Kidney (tissue), 14 donors: ENCODE results near the gene CA5B. TPM values are rescaled to one million over a fixed set of nuclear protein-coding genes. Genes with fewer than 3 reads are reported as not detected.

Experiments used
- DNase-seq, 5 donors: peaks; one replicate each; pipeline ENCODE4 v3.0.0-alpha.2; 2013 to 2020
- FAIRE-seq: peaks from 2 replicates; lab custom pipeline; 2012; peaks lifted over from hg19 to GRCh38; lab: Jason Lieb, UNC
- H3K27ac ChIP-seq, 2 donors: one replicate each; pipeline ENCODE4 v1.7.0; 2013; ENCODE audit warnings: low read depth in 2 of 2, low read length in 2 of 2, inconsistent platforms in 1 of 2
- H3K27me3 ChIP-seq: one replicate; pipeline ENCODE4 v1.7.1; 2013; ENCODE audit warnings: low read length, inconsistent platforms; ENCODE audit not compliant: control insufficient read depth, insufficient read depth
- H3K36me3 ChIP-seq, 3 donors: one replicate each; pipeline versions ENCODE4 v1.7.0 to v1.7.1; 2013; ENCODE audit warnings: low read length in 3 of 3, control low read depth in 1 of 3, inconsistent platforms in 1 of 3; ENCODE audit not compliant: insufficient read depth in 3 of 3, control insufficient read depth in 2 of 3
- H3K4me1 ChIP-seq, 3 donors: one replicate each; pipeline versions ENCODE4 v1.7.0 to v1.7.1; 2013; ENCODE audit warnings: low read length in 3 of 3, inconsistent platforms in 1 of 3, low read depth in 1 of 3; ENCODE audit not compliant: control insufficient read depth in 2 of 3, insufficient read depth in 2 of 3
- H3K4me3 ChIP-seq, 3 donors: one replicate each; pipeline versions ENCODE4 v1.7.0 to v1.8.1; 2013; ENCODE audit warnings: low read length in 3 of 3, control low read depth in 1 of 3, inconsistent platforms in 1 of 3
- H3K9ac ChIP-seq, 3 donors: one replicate each; pipeline versions ENCODE4 v1.7.0 to v1.7.1; 2013; ENCODE audit warnings: low read length in 3 of 3, control low read depth in 1 of 3, inconsistent platforms in 1 of 3
- H3K9me3 ChIP-seq, 3 donors: one replicate each; pipeline versions ENCODE4 v1.7.0 to v1.7.1; 2013; ENCODE audit warnings: low read length in 3 of 3, control low read depth in 1 of 3, inconsistent platforms in 1 of 3; ENCODE audit not compliant: control insufficient read depth in 2 of 3, insufficient read depth in 1 of 3
- intact Hi-C: fragments of 100-400 bp; cut with DNase I; formaldehyde crosslinking; loops from one replicate; pipeline ENCODE4 v1.11.1; 2022
- polyA plus RNA-seq: library from polyadenylated mRNA; stranded (reverse); fragments of 350-450 nt; fragmentation: Illumina TruSeq; extraction: RNeasy Lipid Tissue Mini Kit (QIAGEN cat#74804); gene quantifications from one replicate; pipeline ENCODE4 v1.2.3, GENCODE V29; 2014; ENCODE audit warnings: low read depth, low replicate concordance; ENCODE audit not compliant: insufficient read depth
- total RNA-seq: library from RNA; stranded (reverse); fragmentation: NEBNext Ultra II Directional; extraction: Animal tissue kit (Norgen Biotek cat#: 25700); gene quantifications from one replicate; pipeline ENCODE4 v1.2.1, GENCODE V29; 2021
- TF ChIP-seq, protein P1 (sequence below): IDR thresholded peaks from 3 replicates; pipeline ENCODE4 v1.5.1; 2012; ENCODE audit warnings: mild to moderate bottlenecking, moderate library complexity, borderline replicate concordance; ENCODE audit not compliant: insufficient read depth; ENCODE audit errors: extremely low read depth
- donor health status: control.
- donor health status: control.
- donor health status: control.
- donor health status: control.
- donor health status: control.
- donor health status: DM: yes; HTN: yes; CAD: no.
- donor health status: Normal renal cell carcinoma (clear cell type).

CA5B gene
- total and polyA plus RNA-seq, 2 donors from 2014 or later: 1.9 to 18.2 TPM

- Histone ChIP-seq H3K9me3 (no peaks in the 10 kb centered on the region), H3K4me3 (no peak overlapping the region), H3K27ac (no peak overlapping the region), H3K9ac (no peak overlapping the region), H3K36me3 (peaks cover 0 to 6% (median 3%) of the 10 kb centered on the region in 3 donors), H3K27me3 (no peaks in the 10 kb centered on the region), H3K4me1 (no peaks in the 10 kb centered on the region)
- DNase-seq (no peak), FAIRE-seq (no peak)
- intact Hi-C loops: no loop called here
- TF ChIP-seq, protein P1, sequence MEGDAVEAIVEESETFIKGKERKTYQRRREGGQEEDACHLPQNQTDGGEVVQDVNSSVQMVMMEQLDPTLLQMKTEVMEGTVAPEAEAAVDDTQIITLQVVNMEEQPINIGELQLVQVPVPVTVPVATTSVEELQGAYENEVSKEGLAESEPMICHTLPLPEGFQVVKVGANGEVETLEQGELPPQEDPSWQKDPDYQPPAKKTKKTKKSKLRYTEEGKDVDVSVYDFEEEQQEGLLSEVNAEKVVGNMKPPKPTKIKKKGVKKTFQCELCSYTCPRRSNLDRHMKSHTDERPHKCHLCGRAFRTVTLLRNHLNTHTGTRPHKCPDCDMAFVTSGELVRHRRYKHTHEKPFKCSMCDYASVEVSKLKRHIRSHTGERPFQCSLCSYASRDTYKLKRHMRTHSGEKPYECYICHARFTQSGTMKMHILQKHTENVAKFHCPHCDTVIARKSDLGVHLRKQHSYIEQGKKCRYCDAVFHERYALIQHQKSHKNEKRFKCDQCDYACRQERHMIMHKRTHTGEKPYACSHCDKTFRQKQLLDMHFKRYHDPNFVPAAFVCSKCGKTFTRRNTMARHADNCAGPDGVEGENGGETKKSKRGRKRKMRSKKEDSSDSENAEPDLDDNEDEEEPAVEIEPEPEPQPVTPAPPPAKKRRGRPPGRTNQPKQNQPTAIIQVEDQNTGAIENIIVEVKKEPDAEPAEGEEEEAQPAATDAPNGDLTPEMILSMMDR: no peak
These were observed 76.8 kb downstream of the CA5B start for GRCh38 chrX:15814771-15815365.

GRCh38 chrX:15815779-15816437 lies 77.8 kb downstream of the CA5B start:
- DNase-seq (peak in 3 of 5 donors; percentile 13 to 33 (median 26)), FAIRE-seq (no peak)
- peaks cover 0 to 12% (median 3%) of the 10 kb centered on the region in 3 donors for H3K36me3 ChIP-seq
- no peak overlapping the region for H3K9ac ChIP-seq
- H3K4me3 ChIP-seq: no peak overlapping the region
- intact Hi-C loops: no loop called here
- TF ChIP-seq, protein P1: no peak
- H3K9me3 ChIP-seq: no peaks in the 10 kb centered on the region
- H3K27ac ChIP-seq: no peak overlapping the region
- no peaks in the 10 kb centered on the region for H3K4me1 ChIP-seq
- no peaks in the 10 kb centered on the region for H3K27me3 ChIP-seq

GRCh38 chrX:15816438-15816809 lies 78.4 kb downstream of the CA5B start:
- DNase-seq: no peak
- Histone ChIP-seq H3K4me1 (no peaks in the 10 kb centered on the region), H3K4me3 (no peak overlapping the region), H3K9me3 (no peaks in the 10 kb centered on the region), H3K9ac (no peak overlapping the region), H3K36me3 (peaks cover 0 to 13% (median 3%) of the 10 kb centered on the region in 3 donors), H3K27ac (no peak overlapping the region), H3K27me3 (no peaks in the 10 kb centered on the region)
- TF ChIP-seq, protein P1: no peak
- intact Hi-C loops: no loop called here
- FAIRE-seq: no peak
